Measurements from ENCODE around the gene GPHA2.

GPHA2 gene

GRCh38 chr11:64909653-64910343 lies 25.9 kb downstream of the GPHA2 start:
- DNase-seq = no peak

- no peak for DNase-seq
Measured at GRCh38 chr11:64908766-64909165, 26.9 kb downstream of the GPHA2 start.

- no peak for DNase-seq
Measured at GRCh38 chr11:64906314-64906635, 29.4 kb downstream of the GPHA2 start.

- DNase-seq = no peak
Measured at GRCh38 chr11:64905516-64906313, 30.0 kb downstream of the GPHA2 start.

GRCh38 chr11:64903291-64903833 lies 32.3 kb downstream of the GPHA2 start:
- no peak for DNase-seq

GRCh38 chr11:64902102-64902900 lies 33.4 kb downstream of the GPHA2 start:
- DNase-seq = no peak

- no peak for DNase-seq
Measured at GRCh38 chr11:64900774-64901173, 34.9 kb downstream of the GPHA2 start.

- DNase-seq = no peak
Measured at GRCh38 chr11:64900263-64900678, 35.4 kb downstream of the GPHA2 start.

GRCh38 chr11:64898541-64898940 lies 37.2 kb downstream of the GPHA2 start:
- no peak for DNase-seq

GRCh38 chr11:64898076-64898445 lies 37.6 kb downstream of the GPHA2 start:
- no peak for DNase-seq

- DNase-seq = no peak
Measured at GRCh38 chr11:64897381-64898075, 38.2 kb downstream of the GPHA2 start.

GRCh38 chr11:64896448-64897022 lies 39.2 kb downstream of the GPHA2 start:
- DNase-seq = no peak

- DNase-seq = no peak
Measured at GRCh38 chr11:64894812-64895452, 40.8 kb downstream of the GPHA2 start.

- peak; percentile 62 for DNase-seq
Measured at GRCh38 chr11:64894070-64894811, 41.5 kb downstream of the GPHA2 start.

- no peak for DNase-seq
Measured at GRCh38 chr11:64893194-64894069, 42.3 kb downstream of the GPHA2 start.

GRCh38 chr11:64892838-64893193 lies 42.9 kb downstream of the GPHA2 start:
- DNase-seq = no peak

- DNase-seq = no peak
Measured at GRCh38 chr11:64892411-64892831, 43.3 kb downstream of the GPHA2 start.

- no peak for DNase-seq
Measured at GRCh38 chr11:64891880-64892279, 43.8 kb downstream of the GPHA2 start.

- no peak for DNase-seq
Measured at GRCh38 chr11:64891215-64891848, 44.4 kb downstream of the GPHA2 start.

GRCh38 chr11:64890522-64890939 lies 45.2 kb downstream of the GPHA2 start:
- no peak for DNase-seq
